GM12891 (cell line): ENCODE data around the gene GRAP.
"Not testable (repeated sequence)": the region's sequence is repeated elsewhere in the genome, so short reads cannot be mapped to it uniquely, and the experiment has no call there.

Experiments used
- PAX5 ChIP-seq: IDR thresholded peaks from 2 replicates; pipeline ENCODE4 v1.6.1; 2011; ENCODE audit warnings: low read length, moderate library complexity, mild to moderate bottlenecking; ENCODE audit not compliant: insufficient read depth, severe bottlenecking
- POLR2A ChIP-seq: IDR thresholded peaks from 2 replicates; pipeline ENCODE4 v1.6.1; 2011; ENCODE audit warnings: low read depth, low read length, control low read depth
- POLR2AphosphoS5 ChIP-seq: IDR thresholded peaks from 2 replicates; pipeline ENCODE4 v1.6.1; 2011; ENCODE audit warnings: low read depth, low read length, control low read depth
- SPI1 ChIP-seq: IDR thresholded peaks from 2 replicates; pipeline ENCODE4 v1.6.1; 2011; ENCODE audit warnings: low read depth, low read length, control low read depth
- TAF1 ChIP-seq: IDR thresholded peaks from 2 replicates; pipeline ENCODE4 v1.6.1; 2011; ENCODE audit warnings: low read depth, low read length, control low read depth

DNA sequence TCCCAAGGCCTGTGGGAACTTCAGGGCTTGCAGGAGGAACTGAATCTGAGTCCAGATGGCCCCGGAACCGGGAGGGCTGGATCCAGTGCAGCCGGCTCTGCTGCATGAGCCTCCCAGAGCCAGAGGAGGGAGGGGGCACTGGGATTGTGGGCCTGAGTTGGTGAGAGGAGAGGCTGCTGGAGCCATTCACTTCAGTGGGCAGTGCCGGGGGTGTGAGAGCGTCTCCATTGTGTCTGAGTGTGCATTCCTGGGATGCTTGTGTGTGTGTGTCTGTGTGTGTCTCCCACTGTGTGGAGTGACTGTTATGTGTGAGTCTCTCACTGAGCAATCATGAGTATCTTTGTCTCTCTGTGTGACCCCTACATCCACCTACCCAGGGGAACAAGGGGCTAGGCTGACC lies 17.0 kb downstream of the GRAP start:
- not testable (repeated sequence) for TF ChIP-seq TAF1, POLR2A, PAX5, POLR2AphosphoS5, SPI1
